Superior temporal gyrus (tissue), 1 donor: ENCODE results near the gene PTPRE.
A peak's percentile ranks its signal among the peaks of the same experiment; 100 is the strongest.
"Not testable (repeated sequence)": the region's sequence is repeated elsewhere in the genome, so short reads cannot be mapped to it uniquely, and the experiment has no call there.

Experiments
- DNase-seq: peaks from one replicate; pipeline ENCODE4 v3.0.0-alpha.2; 2016; ENCODE audit errors: extremely low spot score

PTPRE gene

DNA sequence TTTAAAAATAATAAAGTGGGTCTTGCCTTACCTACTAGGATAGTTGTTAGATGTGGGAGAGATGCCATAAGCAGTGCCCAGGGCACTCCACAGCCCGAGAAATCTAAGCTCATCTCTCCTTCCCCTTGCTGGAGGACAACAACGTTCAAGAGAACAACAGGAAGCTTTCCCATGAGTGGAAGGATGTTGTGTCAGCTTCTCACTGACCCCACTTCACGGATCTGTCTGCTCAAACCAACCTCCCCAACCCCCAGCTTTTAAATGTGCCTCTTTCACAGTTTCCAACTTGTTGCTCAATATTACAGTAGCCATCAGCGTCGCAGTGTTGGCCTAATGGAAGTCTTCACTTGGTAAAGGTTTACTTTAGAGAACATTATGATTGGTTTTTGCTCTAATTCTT lies 72.1 kb downstream of the PTPRE start:
- no peak for DNase-seq

DNA sequence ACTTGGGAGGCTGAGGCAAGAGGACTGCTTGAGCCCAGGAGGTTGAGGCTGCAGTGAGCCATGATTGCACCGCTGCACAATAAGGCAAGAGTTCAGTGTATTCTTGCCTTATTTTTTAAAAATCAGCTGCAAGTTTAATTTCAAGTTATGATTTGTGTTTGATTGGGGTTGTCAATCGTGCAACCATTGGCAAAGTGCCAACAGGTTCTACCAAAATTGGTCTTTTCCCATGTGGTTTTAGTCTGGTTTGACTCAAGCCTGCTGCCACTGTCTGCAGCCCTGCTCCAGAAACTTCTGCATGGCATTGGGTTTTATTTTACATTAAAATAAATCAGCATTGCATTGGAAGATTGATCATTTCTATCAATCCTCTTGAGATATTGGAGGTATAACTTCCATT lies 72.7 kb downstream of the PTPRE start:
- DNase-seq, result no peak

- DNase-seq, result no peak
These were observed 74.0 kb downstream of the PTPRE start for GRCh38 chr10:127980898-127981297.

- no peak for DNase-seq
These were observed 75.7 kb downstream of the PTPRE start for GRCh38 chr10:127982601-127983000.

DNA sequence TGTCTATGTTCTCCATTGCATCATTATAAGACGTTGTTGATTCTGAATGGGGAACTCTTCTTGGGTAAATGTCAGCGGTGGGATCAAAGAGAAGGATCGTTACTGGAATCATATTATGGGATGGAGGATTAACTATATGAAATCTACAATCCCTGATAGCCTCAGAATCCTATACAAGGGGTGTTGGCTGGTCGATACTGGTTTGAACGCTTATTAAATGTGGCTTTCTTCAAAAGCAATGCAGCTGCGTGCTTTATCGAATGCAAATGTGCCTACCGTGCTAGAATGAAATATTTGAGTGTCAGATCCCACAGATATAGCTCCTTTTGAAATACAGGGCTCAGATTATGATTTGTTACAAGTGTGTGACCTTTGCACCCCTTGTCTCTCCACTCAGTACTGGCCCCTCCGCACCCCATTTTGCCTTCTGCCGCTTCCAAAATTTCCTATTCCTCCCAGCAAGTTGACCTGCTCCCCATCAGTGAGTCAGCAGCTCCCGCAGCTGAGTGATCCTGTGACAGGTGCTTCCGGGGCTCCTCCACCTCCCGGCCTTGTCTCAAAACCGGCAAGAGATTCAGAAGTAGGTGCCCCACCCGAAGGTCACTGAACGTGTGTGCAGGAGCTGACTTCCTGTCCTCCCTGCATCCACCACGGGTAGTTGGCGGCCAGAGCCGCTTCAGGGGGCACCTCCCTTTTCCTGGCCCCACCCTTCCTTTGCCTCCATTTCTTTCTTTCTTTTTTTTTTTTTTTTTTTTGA lies 76.6 kb downstream of the PTPRE start:
- no peak for DNase-seq

DNA sequence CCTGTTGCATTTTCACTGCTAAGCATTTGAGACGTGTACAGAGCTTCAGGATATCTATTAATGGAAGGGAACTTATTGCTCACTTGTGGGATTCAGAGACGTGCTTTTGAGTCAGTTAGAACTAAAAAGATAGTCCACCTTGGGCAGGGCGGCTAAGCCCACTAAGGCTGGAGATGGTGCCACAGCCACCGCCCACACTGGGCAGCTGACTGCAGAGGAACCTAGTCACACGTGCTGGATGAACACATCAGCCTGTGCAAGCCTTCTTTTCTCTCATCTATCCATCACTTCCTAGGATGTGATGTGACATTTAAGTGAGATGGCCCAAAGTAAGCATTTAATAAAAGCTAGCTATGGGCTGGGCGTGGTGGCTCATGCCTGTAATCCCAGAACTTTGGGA lies 78.0 kb downstream of the PTPRE start:
- DNase-seq, result no peak

- DNase-seq, result no peak
These were observed 79.9 kb downstream of the PTPRE start for GRCh38 chr10:127986531-127987466.

GRCh38 chr10:127987467-127988380 lies 80.8 kb downstream of the PTPRE start:
- no peak for DNase-seq

- no peak for DNase-seq
These were observed 82.6 kb downstream of the PTPRE start for GRCh38 chr10:127989481-127990012.

DNA sequence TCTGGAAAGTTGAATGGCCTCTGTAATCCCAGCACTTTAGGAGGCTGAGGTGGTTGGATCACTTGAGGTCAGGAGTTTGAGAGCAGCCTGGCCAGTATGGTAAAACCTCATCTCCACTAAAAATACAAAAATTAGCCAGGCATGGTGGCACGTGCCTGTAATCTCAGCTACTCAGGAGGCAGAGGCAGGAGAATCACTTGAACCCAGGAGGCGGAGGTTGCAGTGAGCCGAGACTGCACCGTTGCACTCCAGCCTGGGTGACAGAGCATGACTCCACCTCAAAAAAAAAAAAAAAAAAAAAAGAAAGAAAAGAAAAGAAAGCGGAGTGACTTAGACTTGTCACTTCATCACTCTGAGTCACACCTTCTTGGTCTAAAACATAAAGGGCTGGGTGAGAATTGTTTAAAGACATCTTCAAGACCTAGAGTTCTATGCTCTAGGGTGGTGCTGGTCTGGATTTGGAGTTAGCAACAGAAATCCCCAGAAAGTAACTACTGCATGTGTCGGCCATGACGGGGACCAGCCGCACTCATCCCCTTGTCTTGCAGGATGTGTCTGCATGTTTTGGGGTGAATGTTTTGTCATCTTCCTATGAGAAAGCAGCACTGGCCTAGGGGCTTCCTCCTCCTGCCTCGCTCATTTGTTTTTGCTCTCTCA lies 83.4 kb downstream of the PTPRE start:
- not testable (repeated sequence) for DNase-seq

GRCh38 chr10:127990846-127991542 lies 84.1 kb downstream of the PTPRE start:
- no peak for DNase-seq

DNA sequence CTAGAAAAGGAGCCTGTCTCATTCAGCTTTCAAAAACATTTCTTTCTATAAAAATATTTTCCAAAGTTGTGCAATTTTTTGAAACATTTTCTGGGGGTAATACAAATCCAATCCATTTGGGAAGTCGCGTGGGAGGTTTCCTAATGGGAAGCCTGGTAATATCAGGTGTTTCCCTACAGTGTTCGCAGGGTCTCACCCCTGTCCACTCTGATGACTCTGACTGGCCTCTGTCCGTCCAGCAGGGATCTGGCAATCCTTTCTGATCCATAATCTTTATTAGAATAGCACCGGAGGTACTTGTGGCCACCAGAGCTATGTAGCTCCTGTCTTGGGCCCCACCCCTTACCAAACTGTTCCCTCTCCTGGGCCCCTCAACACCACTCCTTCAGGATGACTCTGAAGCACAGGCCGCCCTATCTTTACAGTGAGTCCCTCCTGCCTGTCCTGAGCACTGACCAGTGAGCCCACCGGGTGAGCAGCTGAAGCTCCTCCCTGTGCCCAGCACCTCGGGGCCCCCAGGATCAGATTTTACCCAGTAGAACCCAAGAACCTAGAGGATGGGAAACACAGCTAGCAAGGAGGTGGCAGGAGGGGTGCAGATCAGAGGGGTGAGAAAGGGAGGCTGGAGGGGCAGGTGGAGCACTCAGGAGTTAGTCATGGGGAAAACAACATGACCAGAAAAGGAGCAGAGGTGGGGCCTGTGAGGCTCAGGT lies 84.8 kb downstream of the PTPRE start:
- no peak for DNase-seq

- no peak for DNase-seq
These were observed 85.5 kb downstream of the PTPRE start for GRCh38 chr10:127992376-127992775.

GRCh38 chr10:127993056-127993690 lies 86.3 kb downstream of the PTPRE start:
- no peak for DNase-seq

DNA sequence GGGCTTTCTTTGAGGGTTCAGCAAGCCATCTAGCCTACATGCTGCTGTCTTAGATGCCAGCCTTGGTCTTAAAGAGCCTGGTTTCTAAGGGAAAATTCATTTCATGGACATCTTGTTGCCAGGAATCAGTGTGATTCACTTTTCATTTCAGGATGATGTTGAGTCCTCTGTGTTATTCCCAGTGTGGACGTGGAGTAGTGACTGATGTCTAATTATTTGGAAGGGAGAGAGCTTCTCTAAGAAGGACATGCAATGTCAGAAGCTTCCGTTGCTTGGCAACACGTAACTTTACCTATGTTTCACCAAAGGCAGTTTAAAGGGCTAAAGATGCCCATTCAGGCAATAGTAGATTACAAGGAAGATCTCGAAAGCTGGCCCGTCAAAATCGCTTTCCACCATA lies 89.0 kb downstream of the PTPRE start:
- no peak for DNase-seq

GRCh38 chr10:127996586-127996985 lies 89.7 kb downstream of the PTPRE start:
- no peak for DNase-seq

DNA sequence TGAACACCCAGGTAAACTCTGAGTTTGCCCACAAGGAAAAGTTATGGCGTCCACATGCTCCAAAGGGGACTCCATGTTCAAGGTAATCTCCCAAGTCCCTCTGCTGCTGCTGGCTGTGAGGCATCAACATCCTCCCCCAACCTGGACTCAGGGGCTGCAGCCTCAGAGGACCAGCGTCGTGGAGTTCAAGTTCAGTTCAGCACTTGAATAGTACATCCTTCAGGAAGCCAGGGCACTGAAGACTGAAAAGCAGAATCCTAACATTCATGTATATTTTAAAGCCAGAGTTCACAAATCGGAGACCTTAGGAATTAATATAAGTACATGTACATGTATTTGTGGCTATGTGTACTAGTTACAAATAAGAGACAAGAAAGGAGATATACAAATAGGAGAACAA lies 90.4 kb downstream of the PTPRE start:
- DNase-seq, result peak; percentile 33

DNA sequence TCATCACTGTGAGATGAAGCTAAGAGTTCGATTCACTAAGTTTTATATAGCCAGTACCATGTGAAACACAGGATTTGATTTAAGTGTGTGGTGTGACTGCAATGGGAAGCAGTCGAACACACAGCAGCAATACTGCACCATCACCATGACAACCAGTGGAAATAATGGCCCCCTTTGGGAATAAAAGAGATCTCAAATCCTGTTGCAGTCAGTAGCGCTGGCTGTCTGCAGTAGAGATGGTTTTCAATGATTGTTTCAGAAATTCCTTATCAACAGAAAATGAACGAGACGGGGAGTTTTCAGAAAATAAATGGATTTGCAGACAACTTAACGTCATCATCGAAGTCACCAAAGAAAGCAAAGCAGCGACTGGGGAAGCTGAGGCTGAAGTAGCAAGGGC lies 91.0 kb downstream of the PTPRE start:
- DNase-seq, result peak; percentile 80

DNA sequence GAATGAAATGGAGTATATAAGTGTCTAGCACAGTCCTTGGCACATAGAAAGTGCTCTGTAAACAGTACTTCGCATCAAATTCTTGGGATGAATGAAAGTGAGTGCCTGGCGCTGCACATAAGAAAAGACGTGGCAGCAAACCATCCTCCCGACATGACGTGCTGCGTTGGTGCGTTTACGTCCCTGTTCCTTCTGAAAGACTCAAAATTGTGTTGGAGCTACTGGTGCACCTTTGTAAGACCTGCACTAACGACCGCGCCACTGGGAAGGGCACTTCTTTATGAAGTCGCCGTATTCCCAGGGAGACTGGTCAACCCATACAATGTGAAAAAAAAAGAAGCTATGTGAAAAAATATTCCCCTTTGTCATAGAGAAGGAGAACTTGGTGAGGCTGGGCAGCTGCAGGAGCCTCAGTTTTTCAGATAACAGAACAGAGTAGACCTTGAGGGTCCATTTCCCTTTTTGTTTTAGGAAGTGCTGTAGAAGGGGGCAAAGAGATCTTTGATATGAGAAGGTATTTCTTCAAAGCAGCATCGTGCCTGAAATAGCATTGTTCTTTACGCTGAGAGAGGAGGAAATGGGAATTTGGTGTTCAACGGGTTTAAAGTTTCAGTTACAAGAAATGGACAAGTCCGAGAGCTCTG lies 91.7 kb downstream of the PTPRE start:
- peak; percentile 54 for DNase-seq
